Bronchial epithelial cell (primary cell): ENCODE results near the gene SLC2A9. TPM values are rescaled to one million over a fixed set of nuclear protein-coding genes. Genes with fewer than 3 reads are reported as not detected.

ENCODE experiments used
- DNase-seq: peaks from one replicate; pipeline ENCODE4 v3.0.0-alpha.2; 2010; ENCODE audit warnings: low read depth
- FAIRE-seq: peaks from 2 replicates; lab custom pipeline; 2011; peaks lifted over from hg19 to GRCh38; lab: Jason Lieb, UNC
- H3K27me3 ChIP-seq: 2 replicates; pipeline ENCODE4 v1.5.1; 2011; ENCODE audit warnings: low read length; ENCODE audit not compliant: control insufficient read depth, insufficient read depth
- H3K36me3 ChIP-seq: 2 replicates; pipeline ENCODE4 v1.5.1; 2011; ENCODE audit warnings: low read length; ENCODE audit not compliant: control insufficient read depth, insufficient read depth
- H3K4me3 ChIP-seq: 2 replicates; pipeline ENCODE4 v1.5.1; 2011; ENCODE audit warnings: mild to moderate bottlenecking, low read depth, low read length, control low read depth
- CTCF ChIP-seq: IDR thresholded peaks from 2 replicates; pipeline ENCODE4 v1.5.1; 2011; ENCODE audit warnings: mild to moderate bottlenecking, moderate library complexity, low read length, control low read depth, inconsistent platforms; ENCODE audit not compliant: insufficient read depth, severe bottlenecking
- total RNA-seq: library from RNA; depleted of rRNA; stranded (reverse); fragments of >200 nt; gene quantifications from 2 replicates; pipeline ENCODE4 v1.2.1, GENCODE V29; 2014

SLC2A9 gene
- total RNA-seq, 1 donor from 2014 or later, result 29.7 TPM

GRCh38 chr4:9835430-9835829, 185.9 kb downstream of the SLC2A9 start:
- FAIRE-seq, result no peak
- H3K27me3 ChIP-seq, result no peaks in the 10 kb centered on the region
- no peak for DNase-seq
- no peak overlapping the region for H3K4me3 ChIP-seq
- TF ChIP-seq CTCF, result no peak
- H3K36me3 ChIP-seq, result peaks cover 10% of the 10 kb centered on the region

GRCh38 chr4:9833421-9833820, 187.9 kb downstream of the SLC2A9 start:
- DNase-seq (no peak), FAIRE-seq (no peak)
- Histone ChIP-seq H3K27me3 (no peaks in the 10 kb centered on the region), H3K36me3 (peaks cover 10% of the 10 kb centered on the region), H3K4me3 (no peak overlapping the region)
- no peak for TF ChIP-seq CTCF

- TF ChIP-seq CTCF, result no peak
- DNase-seq, result no peak
- H3K36me3 ChIP-seq, result peaks cover 10% of the 10 kb centered on the region
- no peaks in the 10 kb centered on the region for H3K27me3 ChIP-seq
- no peak overlapping the region for H3K4me3 ChIP-seq
- FAIRE-seq, result no peak
Observed at GRCh38 chr4:9832640-9833039, 188.7 kb downstream of the SLC2A9 start.

- FAIRE-seq, result no peak
- no peak for DNase-seq
- Histone ChIP-seq H3K4me3 (no peak overlapping the region), H3K27me3 (no peaks in the 10 kb centered on the region), H3K36me3 (peaks cover under 1% of the 10 kb centered on the region)
- no peak for TF ChIP-seq CTCF
Observed at GRCh38 chr4:9826551-9826950, 194.7 kb downstream of the SLC2A9 start.

- Histone ChIP-seq H3K4me3 (no peak overlapping the region), H3K36me3 (no peaks in the 10 kb centered on the region), H3K27me3 (no peaks in the 10 kb centered on the region)
- FAIRE-seq (no peak), DNase-seq (peak; percentile 36)
- TF ChIP-seq CTCF, result no peak
Observed at GRCh38 chr4:9825049-9825448, 196.2 kb downstream of the SLC2A9 start.

- no peak for FAIRE-seq
- no peaks in the 10 kb centered on the region for H3K27me3 ChIP-seq
- no peak overlapping the region for H3K4me3 ChIP-seq
- TF ChIP-seq CTCF, result no peak
- H3K36me3 ChIP-seq, result no peaks in the 10 kb centered on the region
- DNase-seq, result no peak
Observed at GRCh38 chr4:9820343-9820742, 201.0 kb downstream of the SLC2A9 start.
